GM21360 (cell line): ENCODE results near the gene DDOST.
A peak's percentile ranks its signal among the peaks of the same experiment; 100 is the strongest.

Experiments
- ATAC-seq: cut with Tn5 transposase; IDR thresholded peaks from one replicate; pipeline ENCODE4 v1.9.1; 2021; ENCODE audit warnings: mild to moderate bottlenecking, moderate library complexity; ENCODE audit not compliant: unreplicated experiment

DDOST gene

GRCh38 chr1:20663365-20663764, 2.2 kb upstream of the DDOST start:
- no peak for ATAC-seq

- no peak for ATAC-seq
Observed at GRCh38 chr1:20662110-20662475, 924 bp upstream of the DDOST start.

GRCh38 chr1:20660847-20661206, 342 bp downstream of the DDOST start:
- peak; percentile 1 for ATAC-seq

- ATAC-seq: no peak
Observed at GRCh38 chr1:20660363-20660762, 806 bp downstream of the DDOST start.

- ATAC-seq: no peak
Observed at GRCh38 chr1:20658166-20658915, 2.8 kb downstream of the DDOST start.

GRCh38 chr1:20657024-20657423, 4.1 kb downstream of the DDOST start:
- ATAC-seq: no peak

GRCh38 chr1:20654104-20654690, 7.0 kb downstream of the DDOST start:
- no peak for ATAC-seq

- ATAC-seq: no peak
Observed at GRCh38 chr1:20652300-20652699, 8.9 kb downstream of the DDOST start.

GRCh38 chr1:20648946-20649345, 12.2 kb downstream of the DDOST start:
- no peak for ATAC-seq

- ATAC-seq: no peak
Observed at GRCh38 chr1:20648438-20648837, 12.7 kb downstream of the DDOST start.

- ATAC-seq: no peak
Observed at GRCh38 chr1:20645414-20645813, 15.8 kb downstream of the DDOST start.

GRCh38 chr1:20644416-20644815, 16.8 kb downstream of the DDOST start:
- no peak for ATAC-seq

GRCh38 chr1:20643080-20643479, 18.1 kb downstream of the DDOST start:
- ATAC-seq: no peak

GRCh38 chr1:20641975-20642374, 19.2 kb downstream of the DDOST start:
- ATAC-seq: no peak

- ATAC-seq: no peak
Observed at GRCh38 chr1:20640183-20640597, 21.0 kb downstream of the DDOST start.

- no peak for ATAC-seq
Observed at GRCh38 chr1:20636785-20637347, 24.3 kb downstream of the DDOST start.

GRCh38 chr1:20634594-20635084, 26.5 kb downstream of the DDOST start:
- no peak for ATAC-seq

- ATAC-seq: no peak
Observed at GRCh38 chr1:20634065-20634593, 27.0 kb downstream of the DDOST start.

- peak; percentile 58 for ATAC-seq
Observed at GRCh38 chr1:20633190-20634064, 27.7 kb downstream of the DDOST start, which contains the start of gene PINK1. TSS of gene PINK1 (plus strand) at chr1:20633458. CDS start at chr1:20633549, 91 bp downstream.

- no peak for ATAC-seq
Observed at GRCh38 chr1:20632386-20632785, 28.8 kb downstream of the DDOST start.

- ATAC-seq: no peak
Observed at GRCh38 chr1:20630729-20631128, 30.4 kb downstream of the DDOST start.
